HepG2 (cell line): ENCODE data around the gene SMARCD1. TPM values are rescaled to one million over a fixed set of nuclear protein-coding genes. Genes with fewer than 3 reads are reported as not detected.

ENCODE experiments used
- BRCA1 ChIP-seq: sonication (generic); formaldehyde crosslinking; IDR thresholded peaks from 2 replicates; pipeline ENCODE4 v1.4.0; 2020; ENCODE audit warnings: missing genetic modification reagents
- CEBPB ChIP-seq: IDR thresholded peaks from 2 replicates; pipeline ENCODE4 v1.6.1; 2011; ENCODE audit warnings: low read depth, low read length, improper control_type of control experiment, borderline replicate concordance
- FOXP4 ChIP-seq: sonication (generic); formaldehyde crosslinking; IDR thresholded peaks from 2 replicates; pipeline ENCODE4 v1.4.0; 2020; ENCODE audit warnings: missing genetic modification reagents
- HDAC1 ChIP-seq: sonication (generic); formaldehyde crosslinking; IDR thresholded peaks from 2 replicates; pipeline ENCODE4 v1.5.1; 2020; ENCODE audit warnings: mild to moderate bottlenecking, missing genetic modification reagents
- HNF4A ChIP-seq: sonication (generic); formaldehyde crosslinking; IDR thresholded peaks from 2 replicates; pipeline ENCODE4 v1.4.0; 2020; ENCODE audit warnings: missing genetic modification reagents
- KMT2B ChIP-seq: IDR thresholded peaks from 2 replicates; pipeline ENCODE4 v1.6.1; 2016; ENCODE audit warnings: missing genetic modification reagents, missing compliant biosample characterization
- MATR3 ChIP-seq: sonication (generic); formaldehyde crosslinking; IDR thresholded peaks from 2 replicates; pipeline ENCODE4 v1.4.0; 2020; ENCODE audit warnings: missing genetic modification reagents
- MNT ChIP-seq: fragments of 450-650 bp; IDR thresholded peaks from 2 replicates; pipeline ENCODE4 v1.6.1; 2016
- MTERF4 ChIP-seq: sonication (generic); formaldehyde crosslinking; IDR thresholded peaks from 2 replicates; pipeline ENCODE4 v1.8.0; 2023; ENCODE audit warnings: mild to moderate bottlenecking, missing genetic modification reagents
- NCOR1 ChIP-seq: fragments of 200-600 bp; sonication (generic); IDR thresholded peaks from 2 replicates; pipeline ENCODE4 v1.7.0; 2017; ENCODE audit warnings: antibody characterized with exemption, low read length, borderline replicate concordance
- PAF1 ChIP-seq: IDR thresholded peaks from 2 replicates; pipeline ENCODE4 v1.6.1; 2016; ENCODE audit warnings: missing genetic modification reagents, missing compliant biosample characterization
- RBFOX2 ChIP-seq: fragments of 200-400 bp; formaldehyde crosslinking; IDR thresholded peaks from 2 replicates; pipeline ENCODE4 v1.6.1; 2017; ENCODE audit warnings: low read depth, mild to moderate bottlenecking, low read length
- SATB2 ChIP-seq: sonication (generic); formaldehyde crosslinking; IDR thresholded peaks from 2 replicates; pipeline ENCODE4 v1.5.0; 2020; ENCODE audit warnings: missing genetic modification reagents
- SRY ChIP-seq: sonication (generic); formaldehyde crosslinking; IDR thresholded peaks from 2 replicates; pipeline ENCODE4 v1.8.0; 2022; ENCODE audit warnings: mild to moderate bottlenecking, missing genetic modification reagents
- XBP1 ChIP-seq: sonication (generic); formaldehyde crosslinking; IDR thresholded peaks from 2 replicates; pipeline ENCODE4 v1.5.0; 2020; ENCODE audit warnings: missing genetic modification reagents
- ZNF205 ChIP-seq: IDR thresholded peaks from 2 replicates; pipeline ENCODE4 v1.6.1; 2018; ENCODE audit warnings: missing biosample characterization, missing genetic modification reagents
- ZNF317 ChIP-seq: sonication (generic); formaldehyde crosslinking; IDR thresholded peaks from 2 replicates; pipeline ENCODE4 v1.5.0; 2020; ENCODE audit warnings: mild to moderate bottlenecking, missing genetic modification reagents
- ZNF326 ChIP-seq: sonication (generic); formaldehyde crosslinking; IDR thresholded peaks from 2 replicates; pipeline ENCODE4 v1.4.0; 2020; ENCODE audit warnings: missing genetic modification reagents, borderline replicate concordance
- ZNF510 ChIP-seq: sonication (generic); formaldehyde crosslinking; IDR thresholded peaks from 2 replicates; pipeline ENCODE4 v1.4.0; 2020; ENCODE audit warnings: low read depth, mild to moderate bottlenecking, missing genetic modification reagents
- ZNF513 ChIP-seq: sonication (generic); formaldehyde crosslinking; conservative IDR thresholded peaks from 2 replicates; pipeline ENCODE4 v1.5.0; 2020; ENCODE audit warnings: missing genetic modification reagents
- ZNF556 ChIP-seq: sonication (generic); formaldehyde crosslinking; IDR thresholded peaks from 2 replicates; pipeline ENCODE4 v1.4.0; 2020; ENCODE audit warnings: mild to moderate bottlenecking, missing genetic modification reagents, borderline replicate concordance
- ZNF710 ChIP-seq: sonication (generic); formaldehyde crosslinking; IDR thresholded peaks from 2 replicates; pipeline ENCODE4 v1.5.0; 2020; ENCODE audit warnings: mild to moderate bottlenecking, missing genetic modification reagents, borderline replicate concordance
- ZNF775 ChIP-seq: sonication (generic); formaldehyde crosslinking; IDR thresholded peaks from 2 replicates; pipeline ENCODE4 v1.4.0; 2020; ENCODE audit warnings: missing genetic modification reagents, mild to moderate bottlenecking, moderate library complexity, borderline replicate concordance
- ZSCAN20 ChIP-seq: sonication (generic); formaldehyde crosslinking; IDR thresholded peaks from 2 replicates; pipeline ENCODE4 v1.4.0; 2020; ENCODE audit warnings: missing genetic modification reagents, mild to moderate bottlenecking, borderline replicate concordance
- polyA plus RNA-seq, 8 experiments: library from polyadenylated mRNA; depleted of rRNA in 3 of 8; stranded (reverse) in 7 of 8; unstranded in 1 of 8; fragments of >200 nt; fragmentation: Illumina TruSeq in 4 of 8; extraction: Trizol in 4 of 8; gene quantifications; 2 replicates each; pipeline versions ENCODE4 v1.2.1 to v1.2.3, GENCODE V29; 2011 to 2016; ENCODE audit warnings: low read depth in 4 of 8, missing spikeins in 1 of 8, mixed read lengths in 1 of 8; ENCODE audit not compliant: insufficient read depth in 1 of 8
- total RNA-seq, 5 experiments: library from RNA; depleted of rRNA; stranded (reverse); fragments of >200 nt; fragmentation: Illumina TruSeq; extraction: Trizol; gene quantifications; 2 replicates each; pipeline ENCODE4 v1.2.3, GENCODE V29; 2016; ENCODE audit warnings: low read depth in 1 of 5

Gene SMARCD1
- total and polyA plus RNA-seq, 2 of the 13 experiments (the other 11 are each of a cell fraction or from before 2014, with no cell fraction given): 51.7 to 54.6 TPM

GRCh38 chr12:50110127-50110761 is 25.1 kb downstream of the SMARCD1 start (continued):
- no peak for TF ChIP-seq ZNF205 (CRISPR knock-in tag)
- TF ChIP-seq CEBPB: no peak
- TF ChIP-seq BRCA1 (CRISPR knock-in tag): no peak
- TF ChIP-seq ZNF556 (CRISPR knock-in tag): no peak
- TF ChIP-seq ZNF510 (CRISPR knock-in tag): no peak
- peak; percentile 80; the same call in 1 of the 2 replicates for TF ChIP-seq ZNF710 (CRISPR knock-in tag)
- TF ChIP-seq MATR3 (CRISPR knock-in tag): no peak
- TF ChIP-seq KMT2B: no peak
- TF ChIP-seq ZNF326 (CRISPR knock-in tag): no peak
- no peak for TF ChIP-seq ZNF513 (CRISPR knock-in tag)
- TF ChIP-seq ZNF317 (CRISPR knock-in tag): 0 out of 2 replicates have a peak, but pooled peaks have one; percentile 56
- TF ChIP-seq RBFOX2: no peak
- no peak for TF ChIP-seq SATB2 (CRISPR knock-in tag)
- no peak for TF ChIP-seq ZSCAN20 (CRISPR knock-in tag)
- peak; percentile 81 for TF ChIP-seq HNF4A (CRISPR knock-in tag)
- no peak for TF ChIP-seq PAF1 (CRISPR knock-in tag)
- peak; percentile 60 for TF ChIP-seq NCOR1
- no peak for TF ChIP-seq XBP1 (CRISPR knock-in tag)
- TF ChIP-seq HDAC1 (CRISPR knock-in tag): no peak; the same call in 1 of the 2 replicates
- no peak for TF ChIP-seq SRY (CRISPR knock-in tag)
- TF ChIP-seq ZNF775 (CRISPR knock-in tag): no peak
- no peak for TF ChIP-seq FOXP4 (CRISPR knock-in tag)
- TF ChIP-seq MTERF4: no peak
- no peak for TF ChIP-seq MNT
